A549 (cell line): ENCODE data around the gene HSPBAP1.

Experiments used
- CTCF ChIP-seq: fragments of >200 bp; sonication (Bioruptor Twin); formaldehyde crosslinking; IDR thresholded peaks from 3 replicates; pipeline ENCODE4 v1.5.1; 2016
- MAX ChIP-seq: IDR thresholded peaks from 2 replicates; pipeline ENCODE4 v1.6.1; 2012
- POLR2A ChIP-seq: IDR thresholded peaks from 2 replicates; pipeline ENCODE4 v1.6.1; 2012; ENCODE audit warnings: mild to moderate bottlenecking, low read length

GRCh38 chr3:122794779-122795673 is 1.4 kb upstream of the HSPBAP1 start, which contains the start of gene SLC49A4:
- no peak for TF ChIP-seq CTCF
- TF ChIP-seq MAX: peak; percentile 32
- TF ChIP-seq POLR2A: peak; percentile 87
